Measurements from ENCODE around the gene SLC24A3. TPM values are rescaled to one million over a fixed set of nuclear protein-coding genes. Genes with fewer than 3 reads are reported as not detected.

Gene SLC24A3
- total and polyA plus RNA-seq, 2 experiments from 2014 or later, result not detected

- no peaks in the 10 kb centered on the region for H3K4me1 ChIP-seq (ENCODE audit: insufficient read depth)
- no peak overlapping the region for H3K4me2 ChIP-seq (ENCODE audit: unreplicated experiment)
- H3K36me3 ChIP-seq (ENCODE audit: low read depth), result no peaks in the 10 kb centered on the region
- H3K4me3 ChIP-seq, result no peak overlapping the region
- TF ChIP-seq EZH2phosphoT487 (IDR thresholded peaks at IDR 0.05; ENCODE audit: insufficient read depth, low read depth) (no peak), EZH2 (IDR thresholded peaks at IDR 0.05; ENCODE audit: insufficient read depth, poor library complexity, severe bottlenecking) (no peak)
- no peaks in the 10 kb centered on the region for H3K27me3 ChIP-seq (replicated peaks; ENCODE audit: insufficient read depth)
- 58 to 62% methylated on average over 11 of the region's 11 CpGs for WGBS, 2 experiments (ENCODE audit: low coverage in 1 of 2, low lambda C conversion rate in 2 of 2, missing lambda C conversion rate in 2 of 2)
- H3K9me3 ChIP-seq (ENCODE audit: low read depth), result no peaks in the 10 kb centered on the region
- DNase-seq, result no peak
- no peaks in the 10 kb centered on the region for H3K79me2 ChIP-seq (ENCODE audit: insufficient read depth)
- no peaks in the 10 kb centered on the region for H3K9me2 ChIP-seq (ENCODE audit: insufficient read depth)
- H3K27ac ChIP-seq, result no peak overlapping the region
- no peak overlapping the region for H2AFZ ChIP-seq
- H3K9ac ChIP-seq, result no peak overlapping the region
- in situ Hi-C loops (cut with MboI), result no loop called here
- H3F3A ChIP-seq (ENCODE audit: insufficient read depth), result no peaks in the 10 kb centered on the region
- no peaks in the 10 kb centered on the region for H4K20me1 ChIP-seq (ENCODE audit: insufficient read depth)
Measured at GRCh38 chr20:19347943-19348456, 135.6 kb downstream of the SLC24A3 start.

GRCh38 chr20:19348582-19348981 lies 136.1 kb downstream of the SLC24A3 start:
- Histone ChIP-seq H3F3A (ENCODE audit: insufficient read depth) (no peaks in the 10 kb centered on the region), H3K4me3 (no peak overlapping the region), H2AFZ (no peak overlapping the region), H3K4me2 (ENCODE audit: unreplicated experiment) (no peak overlapping the region), H3K27me3 (replicated peaks; ENCODE audit: insufficient read depth) (no peaks in the 10 kb centered on the region), H3K9ac (no peak overlapping the region), H4K20me1 (ENCODE audit: insufficient read depth) (no peaks in the 10 kb centered on the region), H3K4me1 (ENCODE audit: insufficient read depth) (no peaks in the 10 kb centered on the region), H3K36me3 (ENCODE audit: low read depth) (no peaks in the 10 kb centered on the region), H3K27ac (no peak overlapping the region), H3K79me2 (ENCODE audit: insufficient read depth) (no peaks in the 10 kb centered on the region), H3K9me3 (ENCODE audit: low read depth) (no peaks in the 10 kb centered on the region), H3K9me2 (ENCODE audit: insufficient read depth) (no peaks in the 10 kb centered on the region)
- TF ChIP-seq EZH2phosphoT487 (IDR thresholded peaks at IDR 0.05; ENCODE audit: insufficient read depth, low read depth) (no peak), EZH2 (IDR thresholded peaks at IDR 0.05; ENCODE audit: insufficient read depth, poor library complexity, severe bottlenecking) (no peak)
- no peak for DNase-seq
- 35 to 47% methylated on average over 3 of the region's 3 CpGs for WGBS, 2 experiments (ENCODE audit: low coverage in 1 of 2, low lambda C conversion rate in 2 of 2, missing lambda C conversion rate in 2 of 2)
- in situ Hi-C loops (cut with MboI), result no loop called here

- Histone ChIP-seq H3K9ac (no peak overlapping the region), H3K36me3 (ENCODE audit: low read depth) (no peaks in the 10 kb centered on the region), H3K79me2 (ENCODE audit: insufficient read depth) (no peaks in the 10 kb centered on the region), H4K20me1 (ENCODE audit: insufficient read depth) (no peaks in the 10 kb centered on the region), H3K4me2 (ENCODE audit: unreplicated experiment) (no peak overlapping the region), H3K4me3 (no peak overlapping the region), H3F3A (ENCODE audit: insufficient read depth) (no peaks in the 10 kb centered on the region), H3K9me2 (ENCODE audit: insufficient read depth) (no peaks in the 10 kb centered on the region), H2AFZ (no peak overlapping the region), H3K4me1 (ENCODE audit: insufficient read depth) (no peaks in the 10 kb centered on the region), H3K27me3 (replicated peaks; ENCODE audit: insufficient read depth) (no peaks in the 10 kb centered on the region), H3K27ac (no peak overlapping the region), H3K9me3 (ENCODE audit: low read depth) (no peaks in the 10 kb centered on the region)
- no peak for DNase-seq
- WGBS, 2 experiments (ENCODE audit: low coverage in 1 of 2, low lambda C conversion rate in 2 of 2, missing lambda C conversion rate in 2 of 2), result 64 to 66% methylated on average over 5 of the region's 5 CpGs
- TF ChIP-seq EZH2phosphoT487 (IDR thresholded peaks at IDR 0.05; ENCODE audit: insufficient read depth, low read depth) (no peak), EZH2 (IDR thresholded peaks at IDR 0.05; ENCODE audit: insufficient read depth, poor library complexity, severe bottlenecking) (no peak)
- in situ Hi-C loops (cut with MboI), result no loop called here
Measured at GRCh38 chr20:19349879-19350278, 137.4 kb downstream of the SLC24A3 start.

- H3K9ac ChIP-seq, result no peak overlapping the region
- TF ChIP-seq EZH2phosphoT487 (IDR thresholded peaks at IDR 0.05; ENCODE audit: insufficient read depth, low read depth) (no peak), EZH2 (IDR thresholded peaks at IDR 0.05; ENCODE audit: insufficient read depth, poor library complexity, severe bottlenecking) (no peak)
- no peaks in the 10 kb centered on the region for H3K9me3 ChIP-seq (ENCODE audit: low read depth)
- 21 to 27% methylated on average over 2 of the region's 2 CpGs for WGBS, 2 experiments (ENCODE audit: low coverage in 1 of 2, low lambda C conversion rate in 2 of 2, missing lambda C conversion rate in 2 of 2)
- H3F3A ChIP-seq (ENCODE audit: insufficient read depth), result no peaks in the 10 kb centered on the region
- no peak overlapping the region for H2AFZ ChIP-seq
- H3K79me2 ChIP-seq (ENCODE audit: insufficient read depth), result no peaks in the 10 kb centered on the region
- no peak overlapping the region for H3K4me2 ChIP-seq (ENCODE audit: unreplicated experiment)
- no peak overlapping the region for H3K4me3 ChIP-seq
- no peak overlapping the region for H3K27ac ChIP-seq
- no peaks in the 10 kb centered on the region for H3K9me2 ChIP-seq (ENCODE audit: insufficient read depth)
- no peaks in the 10 kb centered on the region for H3K36me3 ChIP-seq (ENCODE audit: low read depth)
- no peak for DNase-seq
- no peaks in the 10 kb centered on the region for H4K20me1 ChIP-seq (ENCODE audit: insufficient read depth)
- in situ Hi-C loops (cut with MboI), result no loop called here
- no peaks in the 10 kb centered on the region for H3K4me1 ChIP-seq (ENCODE audit: insufficient read depth)
- no peaks in the 10 kb centered on the region for H3K27me3 ChIP-seq (replicated peaks; ENCODE audit: insufficient read depth)
Measured at GRCh38 chr20:19351542-19351941, 139.1 kb downstream of the SLC24A3 start.

- H3K9me2 ChIP-seq (ENCODE audit: insufficient read depth), result no peaks in the 10 kb centered on the region
- TF ChIP-seq EZH2phosphoT487 (IDR thresholded peaks at IDR 0.05; ENCODE audit: insufficient read depth, low read depth), result no peak
- TF ChIP-seq EZH2 (IDR thresholded peaks at IDR 0.05; ENCODE audit: insufficient read depth, poor library complexity, severe bottlenecking), result no peak
- H3K79me2 ChIP-seq (ENCODE audit: insufficient read depth), result no peaks in the 10 kb centered on the region
- in situ Hi-C loops (cut with MboI), result no loop called here
- H4K20me1 ChIP-seq (ENCODE audit: insufficient read depth), result no peaks in the 10 kb centered on the region
- H3K27me3 ChIP-seq (replicated peaks; ENCODE audit: insufficient read depth), result no peaks in the 10 kb centered on the region
- no peak overlapping the region for H3K4me3 ChIP-seq
- no peaks in the 10 kb centered on the region for H3K4me1 ChIP-seq (ENCODE audit: insufficient read depth)
- no peaks in the 10 kb centered on the region for H3K9me3 ChIP-seq (ENCODE audit: low read depth)
- H3K27ac ChIP-seq, result no peak overlapping the region
- DNase-seq, result no peak
- H2AFZ ChIP-seq, result no peak overlapping the region
- H3K36me3 ChIP-seq (ENCODE audit: low read depth), result no peaks in the 10 kb centered on the region
- H3K9ac ChIP-seq, result no peak overlapping the region
- H3K4me2 ChIP-seq (ENCODE audit: unreplicated experiment), result no peak overlapping the region
- WGBS, 2 experiments (ENCODE audit: low coverage in 1 of 2, low lambda C conversion rate in 2 of 2, missing lambda C conversion rate in 2 of 2), result 32 to 49% methylated on average over 3 of the region's 3 CpGs
- H3F3A ChIP-seq (ENCODE audit: insufficient read depth), result no peaks in the 10 kb centered on the region
Measured at GRCh38 chr20:19354950-19355349, 142.5 kb downstream of the SLC24A3 start.
